K562 (cell line): Measurements from ENCODE around the gene EBNA1BP2. TPM values are rescaled to one million over a fixed set of nuclear protein-coding genes. Genes with fewer than 3 reads are reported as not detected.

ENCODE experiments used
- ARNT ChIP-seq, 2 experiments: fragments of 450-650 bp; IDR thresholded peaks; 2 replicates each; pipeline ENCODE4 v1.6.1; 2016; ENCODE audit warnings: mild to moderate bottlenecking in 1 of 2
- CREBBP ChIP-seq: IDR thresholded peaks from one replicate; pipeline ENCODE4 v1.6.1; 2012; ENCODE audit warnings: low read depth, mild to moderate bottlenecking, control low read depth, inconsistent platforms, low read length
- ETV1 ChIP-seq: fragments of 450-650 bp; conservative IDR thresholded peaks from 2 replicates; pipeline ENCODE4 v1.6.1; 2016; ENCODE audit warnings: missing genetic modification characterization, control low read depth, low read depth, missing compliant biosample characterization
- FOXJ2 ChIP-seq: fragments of 200-800 bp; sonication (Bioruptor generic); IDR thresholded peaks from 2 replicates; pipeline ENCODE4 v1.6.1; 2016; ENCODE audit warnings: missing genetic modification characterization, missing compliant biosample characterization
- HCFC1 ChIP-seq: IDR thresholded peaks from 2 replicates; pipeline ENCODE4 v1.6.1; 2012; ENCODE audit warnings: low read depth, low read length, improper control_type of control experiment
- MAFK ChIP-seq: IDR thresholded peaks from 2 replicates; pipeline ENCODE4 v1.6.1; 2011; ENCODE audit warnings: low read length, improper control_type of control experiment
- MED1 ChIP-seq: sonication (generic); formaldehyde crosslinking; IDR thresholded peaks from 2 replicates; pipeline ENCODE4 v1.8.1; 2023; ENCODE audit warnings: missing genetic modification reagents, borderline replicate concordance
- MTF1 ChIP-seq: fragments of 250-450 bp; sonication (Bioruptor Pico); IDR thresholded peaks from 2 replicates; pipeline ENCODE4 v1.9.0; 2021; ENCODE audit warnings: moderate library complexity, mild to moderate bottlenecking, inconsistent platforms, borderline replicate concordance
- MXI1 ChIP-seq: IDR thresholded peaks from 2 replicates; pipeline ENCODE4 v1.6.1; 2011; ENCODE audit warnings: low read depth, mild to moderate bottlenecking, improper control_type of control experiment, low read length
- NCOA6 ChIP-seq: fragments of 450-650 bp; IDR thresholded peaks from 2 replicates; pipeline ENCODE4 v1.6.1; 2017; ENCODE audit warnings: mild to moderate bottlenecking
- NFIX ChIP-seq: fragments of 250-450 bp; sonication (Bioruptor Pico); IDR thresholded peaks from 2 replicates; pipeline ENCODE4 v1.4.0; 2020; ENCODE audit warnings: low read depth, mild to moderate bottlenecking, moderate library complexity
- PHB ChIP-seq: fragments of 250-450 bp; sonication (Bioruptor Pico); IDR thresholded peaks from 2 replicates; pipeline ENCODE4 v1.5.0; 2021
- PHF8 ChIP-seq: fragments of 200-600 bp; sonication (generic); IDR thresholded peaks from 2 replicates; pipeline ENCODE4 v1.6.1; 2012; ENCODE audit warnings: mixed run types, mild to moderate bottlenecking, inconsistent platforms, low read length, moderate library complexity, borderline replicate concordance
- POLR2A ChIP-seq: fragments of 450-650 bp; conservative IDR thresholded peaks from 2 replicates; pipeline ENCODE4 v1.6.1; 2016
- POLR2G ChIP-seq: fragments of 200-400 bp; formaldehyde crosslinking; IDR thresholded peaks from 2 replicates; pipeline ENCODE4 v1.6.1; 2017; ENCODE audit warnings: low read depth, mild to moderate bottlenecking, antibody characterized with exemption, low read length, moderate library complexity
- RFX7 ChIP-seq: fragments of 250-450 bp; sonication (Bioruptor Pico); IDR thresholded peaks from 2 replicates; pipeline ENCODE4 v1.5.1; 2021; ENCODE audit warnings: mild to moderate bottlenecking
- THRAP3 ChIP-seq: fragments of 450-650 bp; IDR thresholded peaks from 2 replicates; pipeline ENCODE4 v1.6.1; 2016; ENCODE audit warnings: mild to moderate bottlenecking, inconsistent platforms, borderline replicate concordance
- ZC3H4 ChIP-seq: sonication (generic); formaldehyde crosslinking; IDR thresholded peaks from 2 replicates; pipeline ENCODE4 v1.9.0; 2021; ENCODE audit warnings: missing genetic modification reagents, borderline replicate concordance
- ZKSCAN3 ChIP-seq: fragments of 250-450 bp; sonication (Bioruptor Pico); IDR thresholded peaks from 2 replicates; pipeline ENCODE4 v1.4.0; 2020
- ZNF444 ChIP-seq: fragments of 250-450 bp; sonication (Bioruptor Pico); IDR thresholded peaks from 2 replicates; pipeline ENCODE4 v1.4.0; 2020; ENCODE audit warnings: mild to moderate bottlenecking, moderate library complexity
- polyA plus RNA-seq, 8 experiments: library from polyadenylated mRNA; depleted of rRNA in 4 of 8; stranded (reverse) in 5 of 8; unstranded in 3 of 8; fragments of >200 nt; fragmentation: Nextera tagmentation in 2 of 8; fragmentation: Illumina TruSeq in 1 of 8; extraction: Ambion mirVana in 2 of 8; extraction: Trizol in 1 of 8; gene quantifications; 2 replicates each; pipeline versions ENCODE4 v1.2.1 to v1.2.3, GENCODE V29; 2011 to 2014; ENCODE audit warnings: inconsistent platforms in 1 of 8, missing spikeins in 1 of 8
- total RNA-seq, 7 experiments: library from RNA; depleted of rRNA in 6 of 7; stranded (reverse); fragments of >200 nt in 6 of 7; fragmentation: Illumina TruSeq in 2 of 7; extraction: Trizol in 2 of 7; gene quantifications; 2 replicates each; pipeline versions ENCODE4 v1.2.1 to v1.2.3, GENCODE V29; 2011 to 2021; ENCODE audit warnings: low replicate concordance in 1 of 7
- TF ChIP-seq, protein P1 (sequence below): fragments of 450-650 bp; IDR thresholded peaks from 2 replicates; pipeline ENCODE4 v1.6.1; 2017; ENCODE audit warnings: mild to moderate bottlenecking, moderate library complexity
- TF ChIP-seq, protein P2 (sequence below): sonication (generic); formaldehyde crosslinking; IDR thresholded peaks from 2 replicates; pipeline ENCODE4 v1.8.1; 2023; ENCODE audit warnings: mild to moderate bottlenecking, missing genetic modification reagents
- TF ChIP-seq, protein P3 (sequence below): fragments of 450-650 bp; formaldehyde crosslinking; IDR thresholded peaks from 2 replicates; pipeline ENCODE4 v1.4.0; 2020; ENCODE audit warnings: mild to moderate bottlenecking, moderate library complexity
- TF ChIP-seq, protein P4 (sequence below): fragments of 250-450 bp; sonication (Bioruptor Pico); IDR thresholded peaks from 2 replicates; pipeline ENCODE4 v1.8.0; 2022; ENCODE audit warnings: moderate library complexity, mild to moderate bottlenecking, inconsistent platforms

Gene EBNA1BP2
- total and polyA plus RNA-seq, 9 of the 15 experiments (the other 6 are each of a cell fraction or from before 2014, with no cell fraction given): 95.2 to 349 (median 249) TPM

DNA sequence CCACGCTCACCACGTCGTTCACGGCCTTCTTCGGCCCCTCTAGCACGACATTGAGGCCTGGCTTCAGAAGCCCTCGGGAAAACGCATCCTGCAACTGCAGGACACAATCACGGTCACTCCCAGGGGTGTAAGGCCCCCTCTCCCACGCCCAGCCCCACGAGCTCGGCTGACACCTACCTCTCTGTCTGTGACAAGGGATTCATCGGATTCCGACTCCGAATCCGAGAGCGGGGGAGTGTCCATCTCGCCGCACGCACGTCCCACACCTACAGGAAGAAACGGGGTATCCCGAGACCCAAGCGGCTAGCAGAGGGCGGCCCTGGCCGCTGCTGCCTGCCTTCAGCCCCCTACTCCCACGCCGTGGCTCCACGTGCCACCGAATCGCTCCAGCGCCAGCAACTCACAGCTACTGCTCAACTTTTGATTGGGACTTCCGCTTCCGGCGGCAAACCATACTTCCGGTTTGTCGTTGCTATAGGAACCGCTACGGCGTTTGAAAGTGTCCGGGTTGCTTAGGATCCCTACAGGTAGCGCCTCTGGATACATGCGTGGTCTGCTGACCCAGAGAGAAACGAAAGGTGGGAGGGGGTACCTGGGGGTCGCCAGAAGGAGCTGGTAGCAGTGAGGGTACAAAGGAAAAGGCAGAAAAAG lies at the start of gene EBNA1BP2, which contains the start of gene CFAP57 (continued):
- peak; percentile 22; the same call in 1 of the 2 replicates for TF ChIP-seq MED1 (CRISPR knock-in tag)
- TF ChIP-seq, protein P1, sequence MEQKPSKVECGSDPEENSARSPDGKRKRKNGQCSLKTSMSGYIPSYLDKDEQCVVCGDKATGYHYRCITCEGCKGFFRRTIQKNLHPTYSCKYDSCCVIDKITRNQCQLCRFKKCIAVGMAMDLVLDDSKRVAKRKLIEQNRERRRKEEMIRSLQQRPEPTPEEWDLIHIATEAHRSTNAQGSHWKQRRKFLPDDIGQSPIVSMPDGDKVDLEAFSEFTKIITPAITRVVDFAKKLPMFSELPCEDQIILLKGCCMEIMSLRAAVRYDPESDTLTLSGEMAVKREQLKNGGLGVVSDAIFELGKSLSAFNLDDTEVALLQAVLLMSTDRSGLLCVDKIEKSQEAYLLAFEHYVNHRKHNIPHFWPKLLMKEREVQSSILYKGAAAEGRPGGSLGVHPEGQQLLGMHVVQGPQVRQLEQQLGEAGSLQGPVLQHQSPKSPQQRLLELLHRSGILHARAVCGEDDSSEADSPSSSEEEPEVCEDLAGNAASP: no peak
- no peak; the same call in 1 of the 2 replicates for TF ChIP-seq MAFK
- no peak for TF ChIP-seq ZKSCAN3 (CRISPR knock-in tag)
- TF ChIP-seq ETV1 (tag): peak; percentile 90
- TF ChIP-seq THRAP3: no peak
- TF ChIP-seq RFX7 (CRISPR knock-in tag): no peak
- peak; percentile 66 for TF ChIP-seq HCFC1
- TF ChIP-seq, protein P2, sequence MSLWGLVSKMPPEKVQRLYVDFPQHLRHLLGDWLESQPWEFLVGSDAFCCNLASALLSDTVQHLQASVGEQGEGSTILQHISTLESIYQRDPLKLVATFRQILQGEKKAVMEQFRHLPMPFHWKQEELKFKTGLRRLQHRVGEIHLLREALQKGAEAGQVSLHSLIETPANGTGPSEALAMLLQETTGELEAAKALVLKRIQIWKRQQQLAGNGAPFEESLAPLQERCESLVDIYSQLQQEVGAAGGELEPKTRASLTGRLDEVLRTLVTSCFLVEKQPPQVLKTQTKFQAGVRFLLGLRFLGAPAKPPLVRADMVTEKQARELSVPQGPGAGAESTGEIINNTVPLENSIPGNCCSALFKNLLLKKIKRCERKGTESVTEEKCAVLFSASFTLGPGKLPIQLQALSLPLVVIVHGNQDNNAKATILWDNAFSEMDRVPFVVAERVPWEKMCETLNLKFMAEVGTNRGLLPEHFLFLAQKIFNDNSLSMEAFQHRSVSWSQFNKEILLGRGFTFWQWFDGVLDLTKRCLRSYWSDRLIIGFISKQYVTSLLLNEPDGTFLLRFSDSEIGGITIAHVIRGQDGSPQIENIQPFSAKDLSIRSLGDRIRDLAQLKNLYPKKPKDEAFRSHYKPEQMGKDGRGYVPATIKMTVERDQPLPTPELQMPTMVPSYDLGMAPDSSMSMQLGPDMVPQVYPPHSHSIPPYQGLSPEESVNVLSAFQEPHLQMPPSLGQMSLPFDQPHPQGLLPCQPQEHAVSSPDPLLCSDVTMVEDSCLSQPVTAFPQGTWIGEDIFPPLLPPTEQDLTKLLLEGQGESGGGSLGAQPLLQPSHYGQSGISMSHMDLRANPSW (CRISPR knock-in tag): peak; percentile 95; the same call in 1 of the 2 replicates
- no peak for TF ChIP-seq MTF1 (CRISPR knock-in tag)
- TF ChIP-seq FOXJ2: peak; percentile 66; the same call in 1 of the 2 replicates
- TF ChIP-seq MXI1: peak; percentile 99
- TF ChIP-seq NCOA6: no peak
- TF ChIP-seq PHB: no peak
- peak; percentile 96; the same call in 1 of the 2 replicates for TF ChIP-seq PHF8
- TF ChIP-seq, protein P3, sequence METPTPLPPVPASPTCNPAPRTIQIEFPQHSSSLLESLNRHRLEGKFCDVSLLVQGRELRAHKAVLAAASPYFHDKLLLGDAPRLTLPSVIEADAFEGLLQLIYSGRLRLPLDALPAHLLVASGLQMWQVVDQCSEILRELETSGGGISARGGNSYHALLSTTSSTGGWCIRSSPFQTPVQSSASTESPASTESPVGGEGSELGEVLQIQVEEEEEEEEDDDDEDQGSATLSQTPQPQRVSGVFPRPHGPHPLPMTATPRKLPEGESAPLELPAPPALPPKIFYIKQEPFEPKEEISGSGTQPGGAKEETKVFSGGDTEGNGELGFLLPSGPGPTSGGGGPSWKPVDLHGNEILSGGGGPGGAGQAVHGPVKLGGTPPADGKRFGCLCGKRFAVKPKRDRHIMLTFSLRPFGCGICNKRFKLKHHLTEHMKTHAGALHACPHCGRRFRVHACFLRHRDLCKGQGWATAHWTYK (CRISPR knock-in tag): 0 out of 2 replicates have a peak, but pooled peaks have one; percentile 41
- no peak for TF ChIP-seq NFIX
- TF ChIP-seq ARNT (IDR thresholded peaks at IDR 0.05): peak in 1 of 2 experiments; percentile 14; a peak in 1 of 4 replicates
- peak; percentile 92 for TF ChIP-seq POLR2G
- TF ChIP-seq POLR2A: peak; percentile 91
- no peak for TF ChIP-seq ZC3H4
- TF ChIP-seq, protein P4, sequence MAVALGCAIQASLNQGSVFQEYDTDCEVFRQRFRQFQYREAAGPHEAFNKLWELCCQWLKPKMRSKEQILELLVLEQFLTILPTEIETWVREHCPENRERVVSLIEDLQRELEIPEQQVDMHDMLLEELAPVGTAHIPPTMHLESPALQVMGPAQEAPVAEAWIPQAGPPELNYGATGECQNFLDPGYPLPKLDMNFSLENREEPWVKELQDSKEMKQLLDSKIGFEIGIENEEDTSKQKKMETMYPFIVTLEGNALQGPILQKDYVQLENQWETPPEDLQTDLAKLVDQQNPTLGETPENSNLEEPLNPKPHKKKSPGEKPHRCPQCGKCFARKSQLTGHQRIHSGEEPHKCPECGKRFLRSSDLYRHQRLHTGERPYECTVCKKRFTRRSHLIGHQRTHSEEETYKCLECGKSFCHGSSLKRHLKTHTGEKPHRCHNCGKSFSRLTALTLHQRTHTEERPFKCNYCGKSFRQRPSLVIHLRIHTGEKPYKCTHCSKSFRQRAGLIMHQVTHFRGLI (CRISPR knock-in tag): no peak
- no peak for TF ChIP-seq CREBBP
- peak; percentile 59; the same call in 1 of the 2 replicates for TF ChIP-seq ZNF444 (CRISPR knock-in tag)
